C4-2B (cell line): ENCODE results near the gene SPATA13.

ENCODE experiments used
- H3K27ac ChIP-seq: fragments of 450-650 bp; 2 replicates; pipeline ENCODE4 v1.5.1; 2017
- ZFX ChIP-seq: fragments of 450-650 bp; IDR thresholded peaks from 2 replicates; pipeline ENCODE4 v1.6.1; 2017
- TF ChIP-seq, protein P1 (sequence below): fragments of 450-650 bp; conservative IDR thresholded peaks from 2 replicates; pipeline ENCODE4 v1.5.1; 2017; ENCODE audit warnings: mild to moderate bottlenecking

The SPATA13 gene

DNA sequence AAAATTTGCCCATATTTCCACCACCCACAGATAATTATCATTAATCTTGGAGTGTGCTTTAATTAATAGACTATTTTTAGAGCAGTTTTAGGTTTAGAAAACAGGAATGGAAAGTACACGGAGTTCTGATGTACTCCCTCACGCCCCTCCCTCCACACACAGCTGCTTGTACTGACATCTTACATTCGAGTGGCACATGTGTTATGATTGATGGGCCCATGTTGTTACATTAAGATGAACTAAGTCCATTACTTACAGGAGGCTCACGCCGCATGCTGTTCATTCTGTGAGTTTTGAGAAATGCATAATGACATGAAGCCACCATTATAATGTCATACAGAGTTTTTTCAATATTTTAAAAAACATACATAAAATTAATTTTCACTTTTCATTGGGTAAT lies 1.2 kb upstream of the SPATA13 start:
- H3K27ac ChIP-seq, result no peak overlapping the region
- TF ChIP-seq, protein P1, sequence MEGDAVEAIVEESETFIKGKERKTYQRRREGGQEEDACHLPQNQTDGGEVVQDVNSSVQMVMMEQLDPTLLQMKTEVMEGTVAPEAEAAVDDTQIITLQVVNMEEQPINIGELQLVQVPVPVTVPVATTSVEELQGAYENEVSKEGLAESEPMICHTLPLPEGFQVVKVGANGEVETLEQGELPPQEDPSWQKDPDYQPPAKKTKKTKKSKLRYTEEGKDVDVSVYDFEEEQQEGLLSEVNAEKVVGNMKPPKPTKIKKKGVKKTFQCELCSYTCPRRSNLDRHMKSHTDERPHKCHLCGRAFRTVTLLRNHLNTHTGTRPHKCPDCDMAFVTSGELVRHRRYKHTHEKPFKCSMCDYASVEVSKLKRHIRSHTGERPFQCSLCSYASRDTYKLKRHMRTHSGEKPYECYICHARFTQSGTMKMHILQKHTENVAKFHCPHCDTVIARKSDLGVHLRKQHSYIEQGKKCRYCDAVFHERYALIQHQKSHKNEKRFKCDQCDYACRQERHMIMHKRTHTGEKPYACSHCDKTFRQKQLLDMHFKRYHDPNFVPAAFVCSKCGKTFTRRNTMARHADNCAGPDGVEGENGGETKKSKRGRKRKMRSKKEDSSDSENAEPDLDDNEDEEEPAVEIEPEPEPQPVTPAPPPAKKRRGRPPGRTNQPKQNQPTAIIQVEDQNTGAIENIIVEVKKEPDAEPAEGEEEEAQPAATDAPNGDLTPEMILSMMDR, result no peak
- TF ChIP-seq ZFX, result no peak

DNA sequence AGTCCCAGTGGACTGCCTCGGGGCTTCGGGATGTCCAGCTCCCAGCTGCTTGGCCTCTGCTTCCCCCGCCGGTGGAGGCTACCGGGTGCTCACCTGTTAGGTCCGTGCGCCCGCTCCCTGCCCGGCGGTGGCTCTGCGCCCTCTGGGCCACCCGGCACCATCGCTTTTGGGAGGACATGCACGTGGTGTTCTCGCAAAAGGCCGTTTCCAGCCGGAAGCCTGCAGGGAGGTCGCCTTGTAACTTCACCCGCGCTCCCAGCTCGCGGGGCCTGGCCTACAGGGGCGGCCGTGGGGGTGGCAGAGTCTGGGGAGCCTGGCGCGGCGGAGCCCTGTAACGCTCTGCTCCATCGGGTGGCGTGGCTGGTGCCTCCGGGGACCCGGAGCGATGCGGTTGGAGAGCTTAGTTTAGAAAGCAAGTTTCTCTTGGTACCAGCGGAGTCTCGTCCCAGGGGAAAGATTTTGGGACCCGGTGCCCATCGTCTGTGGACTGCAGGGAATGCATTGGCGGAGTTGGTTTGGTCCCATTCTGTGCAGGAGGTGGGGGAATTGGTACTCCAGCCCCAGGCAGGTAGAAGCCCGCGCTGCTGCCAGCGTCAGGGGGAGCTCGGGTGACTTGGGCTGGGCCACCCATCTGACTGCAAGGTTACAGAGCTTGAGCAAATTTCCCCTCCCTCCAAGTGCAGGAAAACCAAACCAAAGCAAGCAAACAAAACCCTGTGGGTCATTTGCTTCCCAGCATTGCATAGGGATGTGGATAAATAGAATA lies 673 bp downstream of the SPATA13 start:
- H3K27ac ChIP-seq, result peak overlapping the region; percentile 89
- TF ChIP-seq, protein P1, result no peak
- TF ChIP-seq ZFX, result peak; percentile 83; the same call in 1 of the 2 replicates

DNA sequence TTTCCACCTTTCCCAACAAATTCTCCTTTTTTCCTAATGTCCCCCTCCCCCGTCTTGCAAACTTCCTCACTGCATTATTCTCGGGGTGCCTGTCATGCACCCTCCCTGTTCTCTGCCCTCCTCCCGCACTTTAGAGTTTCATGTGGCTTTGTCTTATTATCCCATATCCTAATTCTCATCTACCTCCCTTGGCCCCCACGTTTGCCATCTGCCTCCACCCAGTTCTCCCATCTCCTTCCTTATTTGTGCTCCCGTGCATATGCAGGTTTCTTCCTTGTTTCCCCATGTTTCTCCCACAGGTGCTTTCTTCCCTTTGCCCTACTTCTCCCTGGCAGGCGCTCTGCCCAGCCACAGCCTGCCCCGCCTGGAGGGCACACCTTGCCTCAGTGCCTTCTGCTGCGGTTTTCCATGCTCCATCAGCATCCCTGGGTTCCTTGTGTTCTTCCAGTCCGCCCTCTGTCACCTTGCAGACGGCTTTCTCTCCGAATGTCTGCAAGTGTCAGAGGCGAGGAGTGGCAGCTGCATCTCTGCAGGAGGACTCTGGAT lies 1.5 kb downstream of the SPATA13 start:
- TF ChIP-seq, protein P1, result no peak
- TF ChIP-seq ZFX, result no peak
- H3K27ac ChIP-seq, result peak overlapping the region; percentile 89

DNA sequence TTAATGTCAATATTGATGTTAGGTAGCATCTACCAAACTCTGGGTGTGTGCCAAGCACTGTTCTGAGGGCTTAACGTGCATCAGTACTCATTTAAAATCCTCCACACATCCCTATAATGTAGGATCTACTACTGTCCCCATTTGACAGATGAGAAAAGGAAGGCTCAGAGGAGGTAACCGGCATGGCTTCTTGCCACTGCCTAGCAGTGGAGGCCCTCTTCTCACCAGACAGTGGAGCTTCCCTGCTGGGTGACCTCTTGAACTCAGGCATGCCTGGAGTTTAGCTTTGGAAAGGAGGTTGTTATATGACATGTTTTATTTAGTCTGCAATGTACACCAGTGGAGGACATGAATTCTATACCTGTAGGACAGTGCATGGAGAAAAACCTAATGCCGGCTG lies 2.1 kb downstream of the SPATA13 start:
- no peak for TF ChIP-seq ZFX
- TF ChIP-seq, protein P1, result no peak

DNA sequence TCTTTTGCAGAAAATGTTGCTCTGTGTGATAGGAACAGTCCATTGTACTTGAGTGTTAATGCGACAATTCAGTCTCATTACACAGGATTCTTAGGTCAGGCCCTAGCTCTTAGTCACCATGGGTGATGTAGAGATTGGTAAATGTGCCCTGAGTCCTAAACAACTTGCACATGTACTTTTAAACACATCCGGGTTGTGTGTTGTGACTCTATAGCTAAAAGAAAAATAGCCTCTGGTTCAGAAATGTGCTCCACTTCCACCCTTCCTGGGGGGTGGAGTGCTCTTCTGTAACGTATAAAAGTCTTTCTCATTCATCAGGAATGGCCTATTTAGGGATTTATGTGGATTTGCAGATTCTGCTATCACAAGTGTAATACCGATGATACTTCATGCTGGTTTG lies 5.2 kb downstream of the SPATA13 start:
- no peak for TF ChIP-seq ZFX
- TF ChIP-seq, protein P1, result no peak
- H3K27ac ChIP-seq, result no peak overlapping the region

More for the DNA sequence above, 2.1 kb downstream of the SPATA13 start:
- H3K27ac ChIP-seq, result peak overlapping the region; percentile 89

DNA sequence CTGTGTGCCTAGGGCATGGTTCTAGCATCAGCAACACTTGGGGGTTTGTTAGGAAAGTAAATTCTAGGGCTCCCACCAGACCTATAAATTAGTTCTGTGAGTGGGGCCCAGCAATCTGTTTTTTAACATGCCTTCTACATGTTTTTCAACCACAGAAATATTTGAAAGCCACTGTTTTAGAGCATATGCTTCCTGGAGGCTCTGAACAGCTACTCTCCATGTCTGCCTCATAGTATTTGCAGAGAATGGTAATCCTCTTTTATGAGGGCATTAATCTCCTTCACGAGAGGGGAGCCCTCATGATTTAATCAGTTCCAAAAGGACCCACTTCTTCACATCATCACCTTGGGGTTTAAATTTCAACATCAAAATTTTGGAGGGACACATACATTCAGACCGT lies 6.0 kb downstream of the SPATA13 start:
- no peak for TF ChIP-seq ZFX
- TF ChIP-seq, protein P1, result no peak
- no peak overlapping the region for H3K27ac ChIP-seq

DNA sequence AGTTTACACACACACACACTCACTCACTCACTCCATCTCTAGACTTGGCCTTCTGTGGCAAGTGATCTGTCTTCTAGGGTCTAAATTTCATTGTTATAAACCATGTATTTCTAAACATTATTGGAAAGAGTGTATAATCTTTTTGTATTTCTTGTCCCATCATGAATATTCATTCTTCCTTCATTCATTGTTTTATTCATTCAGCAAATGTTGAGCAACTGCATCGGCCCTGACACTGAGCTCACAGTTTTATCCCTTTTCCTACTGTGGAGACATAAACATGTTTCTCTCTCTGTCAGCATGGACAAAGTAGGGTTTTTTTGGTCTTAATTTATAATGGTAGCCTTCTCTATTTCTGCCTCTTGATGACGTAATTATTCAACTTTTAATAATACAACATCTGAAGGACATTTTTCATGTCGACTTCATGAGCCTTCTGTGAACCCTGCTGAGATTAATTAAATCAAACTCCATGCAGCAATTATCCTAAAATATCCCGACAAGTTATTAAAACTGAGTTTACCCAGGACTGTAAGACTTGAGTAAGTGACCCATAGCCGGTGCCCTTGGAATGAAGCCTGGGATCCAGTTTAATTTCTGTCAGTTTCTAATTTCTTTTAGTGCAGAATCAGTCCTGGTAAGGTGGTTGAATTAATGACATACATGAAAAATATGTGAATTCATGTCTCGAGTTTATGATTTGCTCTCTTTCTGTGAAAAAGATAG lies 7.3 kb downstream of the SPATA13 start:
- no peak overlapping the region for H3K27ac ChIP-seq
- TF ChIP-seq, protein P1, result no peak
